NCI-H2196 (cell line): ENCODE data around the gene HS2ST1.
"Not testable (repeated sequence)": the region's sequence is repeated elsewhere in the genome, so short reads cannot be mapped to it uniquely, and the experiment has no call there.

Experiments used
- DNase-seq: peaks from one replicate; lab custom pipeline; 2025; ENCODE audit not compliant: unreplicated experiment; lab: John Stamatoyannopoulos, UW

HS2ST1 gene

GRCh38 chr1:87004857-87005256 is 90.4 kb downstream of the HS2ST1 start:
- no peak for DNase-seq

- DNase-seq = no peak
These were observed 92.9 kb downstream of the HS2ST1 start for GRCh38 chr1:87007323-87007722.

- not testable (repeated sequence) for DNase-seq
These were observed 99.0 kb downstream of the HS2ST1 start for GRCh38 chr1:87013385-87013784.

GRCh38 chr1:87017998-87018672 is 103.7 kb downstream of the HS2ST1 start:
- peak; percentile 13 for DNase-seq

GRCh38 chr1:87023326-87023725 is 108.9 kb downstream of the HS2ST1 start:
- no peak for DNase-seq

- peak; percentile 57 for DNase-seq
These were observed 110.6 kb downstream of the HS2ST1 start for GRCh38 chr1:87024936-87025540.

- not testable (repeated sequence) for DNase-seq
These were observed 113.1 kb downstream of the HS2ST1 start for GRCh38 chr1:87027561-87027960.

GRCh38 chr1:87028576-87028975 is 114.1 kb downstream of the HS2ST1 start:
- DNase-seq = no peak

GRCh38 chr1:87030740-87031690 is 116.6 kb downstream of the HS2ST1 start:
- DNase-seq = no peak

GRCh38 chr1:87034351-87034750 is 119.9 kb downstream of the HS2ST1 start:
- DNase-seq = no peak

- DNase-seq = no peak
These were observed 124.7 kb downstream of the HS2ST1 start for GRCh38 chr1:87039096-87039495.

GRCh38 chr1:87042111-87042811 is 127.8 kb downstream of the HS2ST1 start:
- DNase-seq = no peak

GRCh38 chr1:87044424-87044823 is 130.0 kb downstream of the HS2ST1 start:
- no peak for DNase-seq

- DNase-seq = no peak
These were observed 130.4 kb downstream of the HS2ST1 start for GRCh38 chr1:87044840-87045239.

GRCh38 chr1:87045761-87046304 is 131.4 kb downstream of the HS2ST1 start:
- DNase-seq = no peak

GRCh38 chr1:87046951-87047350 is 132.5 kb downstream of the HS2ST1 start:
- no peak for DNase-seq

- no peak for DNase-seq
These were observed 133.8 kb downstream of the HS2ST1 start for GRCh38 chr1:87048237-87048636.

GRCh38 chr1:87051965-87052364 is 137.5 kb downstream of the HS2ST1 start:
- no peak for DNase-seq

- DNase-seq = no peak
These were observed 138.0 kb downstream of the HS2ST1 start for GRCh38 chr1:87052400-87052799.

GRCh38 chr1:87052961-87053360 is 138.5 kb downstream of the HS2ST1 start:
- DNase-seq = no peak

- DNase-seq = no peak
These were observed 139.0 kb downstream of the HS2ST1 start for GRCh38 chr1:87053446-87053845.
